HPDE6-E6E7 (cell line): ENCODE data around the gene POC5.

Experiments used
- DNase-seq: peaks from one replicate; pipeline ENCODE4 v3.0.0; 2011; ENCODE audit warnings: missing footprints; ENCODE audit errors: extremely low spot score

POC5 gene

DNA sequence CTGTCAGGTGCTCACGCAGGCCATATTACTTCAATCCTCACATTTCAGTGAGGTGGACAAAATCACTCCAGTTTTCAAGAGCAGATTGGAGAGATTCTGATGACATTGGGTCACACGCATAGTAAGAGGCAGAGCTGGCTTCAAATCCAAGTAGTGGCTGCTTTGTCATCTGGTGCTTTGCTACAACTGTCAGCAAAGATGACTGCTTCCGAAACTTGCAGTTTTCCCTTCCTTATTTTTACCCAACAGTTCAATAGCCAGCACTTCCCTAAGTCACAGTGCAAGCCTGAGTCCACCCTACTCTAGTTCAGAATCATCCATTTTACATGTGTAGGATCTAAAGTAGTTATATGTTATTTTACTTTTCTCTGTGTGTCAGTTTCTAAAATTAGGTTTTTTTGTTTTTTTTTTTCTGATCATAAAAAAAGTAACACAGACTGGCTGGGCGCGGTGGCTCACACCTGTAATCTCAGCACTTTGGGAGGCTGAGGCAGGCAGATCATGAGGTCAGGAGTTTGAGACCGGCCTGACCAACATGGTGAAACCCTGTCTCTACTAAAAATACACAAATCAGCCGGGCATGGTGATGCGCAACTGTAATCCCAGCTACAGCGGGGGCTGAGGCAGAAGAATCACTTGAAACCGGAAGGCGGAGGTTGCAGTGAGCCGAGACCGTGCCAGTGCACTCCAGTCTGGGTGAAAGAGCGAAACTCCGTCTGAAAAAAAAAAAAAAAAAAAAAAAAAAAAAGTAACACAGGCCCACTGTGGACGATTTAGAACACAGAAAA, 56.4 kb downstream of the POC5 start:
- DNase-seq = no peak

DNA sequence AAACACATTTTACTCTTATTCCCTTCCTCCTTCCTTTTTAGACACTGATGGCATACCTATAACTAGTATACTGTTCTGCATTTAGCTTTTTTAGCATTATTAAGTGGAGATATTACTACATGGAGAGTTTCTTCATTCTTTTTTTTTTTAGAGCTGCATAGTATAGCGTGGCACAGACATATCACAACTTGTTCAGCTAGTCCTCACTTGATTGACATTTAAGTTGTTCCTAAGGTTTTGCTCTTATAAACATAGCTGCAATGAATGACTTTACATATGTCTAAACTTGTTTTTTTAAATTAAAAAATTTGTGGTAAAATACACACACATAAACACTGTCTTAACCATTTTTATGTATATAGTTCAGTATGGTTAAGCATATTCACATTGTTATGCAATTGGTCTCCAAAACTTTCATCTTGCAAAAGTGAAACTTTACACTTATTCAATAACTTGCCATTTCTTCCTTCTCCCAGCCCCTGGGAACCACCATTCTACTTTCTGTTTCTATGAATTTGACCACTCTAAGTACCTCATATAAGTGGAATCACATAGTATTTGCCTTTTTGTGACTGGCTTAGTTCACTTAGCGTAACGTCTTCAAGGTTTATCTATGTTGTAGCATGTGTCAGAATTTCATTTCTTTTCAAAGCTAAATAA, 57.3 kb downstream of the POC5 start:
- no peak for DNase-seq

DNA sequence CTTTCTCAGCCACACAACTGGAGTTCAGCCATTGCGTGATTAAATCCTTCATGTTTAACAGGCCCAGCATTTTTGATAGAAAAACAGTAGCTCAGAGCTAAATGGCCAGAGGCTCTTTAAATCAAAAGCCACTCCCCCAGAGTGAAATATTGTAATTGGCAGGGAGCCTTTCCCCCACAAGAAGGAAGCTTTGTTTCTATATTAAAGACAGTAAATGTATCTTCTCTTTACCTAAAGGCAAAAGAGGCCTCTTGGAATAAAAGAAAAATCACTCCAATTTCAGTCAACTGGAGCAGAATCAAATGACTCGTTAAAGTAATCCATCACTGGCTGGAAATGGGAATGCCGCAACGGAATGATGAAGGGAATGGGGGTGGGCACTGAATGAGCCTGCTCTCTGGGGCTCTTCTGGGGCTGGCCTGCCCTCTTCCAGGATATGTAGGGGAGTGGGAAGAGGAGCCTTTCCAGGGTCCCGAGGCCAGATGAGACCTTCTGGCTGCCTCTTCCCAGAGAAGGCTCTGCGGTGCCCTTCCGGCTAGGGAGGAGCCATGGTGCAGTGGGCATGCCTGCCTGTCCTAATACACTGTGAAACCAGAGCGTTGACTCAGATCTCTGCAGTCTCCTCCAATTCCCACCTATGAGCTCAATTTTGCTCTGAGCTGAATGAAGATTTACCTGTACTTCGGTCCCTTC, 60.8 kb downstream of the POC5 start:
- peak; percentile 53 for DNase-seq

- DNase-seq = no peak
Measured at GRCh38 chr5:75654693-75655295, 62.4 kb downstream of the POC5 start.

- DNase-seq = no peak
Measured at GRCh38 chr5:75653521-75653920, 63.7 kb downstream of the POC5 start.

- DNase-seq = no peak
Measured at GRCh38 chr5:75651575-75652238, 65.5 kb downstream of the POC5 start.

DNA sequence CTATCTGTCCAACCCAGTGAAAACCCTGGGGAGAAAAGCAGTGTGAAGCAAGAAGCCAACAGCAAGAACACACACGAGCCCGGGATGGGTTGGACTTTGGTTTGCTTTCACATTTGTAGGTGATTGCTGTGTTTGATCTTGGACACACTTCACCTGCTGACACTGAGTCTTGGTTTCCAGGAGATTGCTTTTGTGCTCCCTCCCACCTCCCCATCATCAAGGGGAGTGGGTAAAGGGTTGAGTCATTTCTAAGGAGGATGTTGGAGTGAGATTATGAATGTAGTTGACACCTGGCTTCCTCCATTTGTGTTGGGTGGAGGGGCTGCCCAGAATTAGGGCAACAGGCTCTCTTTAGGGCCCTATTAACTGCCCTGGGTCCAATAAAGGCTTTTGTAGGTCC, 68.5 kb downstream of the POC5 start:
- no peak for DNase-seq

GRCh38 chr5:75640826-75641225, 76.4 kb downstream of the POC5 start:
- no peak for DNase-seq

DNA sequence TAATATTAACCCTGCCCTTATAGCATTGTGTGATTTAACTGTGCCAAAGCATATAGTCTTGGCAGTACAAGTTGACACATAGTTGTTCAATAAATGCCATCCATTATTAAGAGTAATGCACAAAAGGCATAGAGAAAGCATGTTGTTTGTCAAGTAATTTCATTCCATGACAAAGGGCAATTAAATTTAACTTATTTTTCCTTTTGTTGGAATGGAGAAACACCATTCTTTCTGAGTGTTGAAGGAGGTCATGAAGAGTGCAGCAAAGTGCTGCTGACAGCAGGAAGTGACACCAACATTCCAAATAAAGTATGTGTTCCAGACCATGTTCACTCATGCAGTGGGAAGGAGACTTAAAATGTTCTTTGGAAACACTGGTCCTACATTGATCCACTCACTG, 76.8 kb downstream of the POC5 start:
- peak; percentile 37 for DNase-seq

- no peak for DNase-seq
Measured at GRCh38 chr5:75639535-75640311, 77.5 kb downstream of the POC5 start.

GRCh38 chr5:75637949-75638348, 79.3 kb downstream of the POC5 start:
- no peak for DNase-seq

DNA sequence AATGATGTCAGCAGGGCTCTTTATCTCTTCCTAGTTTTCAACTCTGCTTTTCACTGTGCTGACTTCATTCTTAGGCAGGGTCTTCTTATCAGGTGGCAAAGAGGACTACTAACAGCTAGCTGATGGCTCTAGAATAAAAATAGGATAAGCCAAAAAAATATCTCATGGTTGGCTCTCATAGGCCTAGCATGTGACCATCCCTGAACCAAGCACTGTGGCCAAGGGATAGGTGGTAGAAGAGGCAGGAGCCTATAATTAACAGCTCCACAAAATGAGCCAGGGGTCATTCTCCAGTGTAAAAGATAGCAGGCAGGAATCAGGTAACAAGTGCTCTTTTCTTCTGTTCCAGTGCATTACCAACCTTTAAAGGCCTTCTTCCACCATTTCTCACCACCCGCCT, 84.9 kb downstream of the POC5 start:
- no peak for DNase-seq

- DNase-seq = no peak
Measured at GRCh38 chr5:75630875-75631274, 86.4 kb downstream of the POC5 start.

DNA sequence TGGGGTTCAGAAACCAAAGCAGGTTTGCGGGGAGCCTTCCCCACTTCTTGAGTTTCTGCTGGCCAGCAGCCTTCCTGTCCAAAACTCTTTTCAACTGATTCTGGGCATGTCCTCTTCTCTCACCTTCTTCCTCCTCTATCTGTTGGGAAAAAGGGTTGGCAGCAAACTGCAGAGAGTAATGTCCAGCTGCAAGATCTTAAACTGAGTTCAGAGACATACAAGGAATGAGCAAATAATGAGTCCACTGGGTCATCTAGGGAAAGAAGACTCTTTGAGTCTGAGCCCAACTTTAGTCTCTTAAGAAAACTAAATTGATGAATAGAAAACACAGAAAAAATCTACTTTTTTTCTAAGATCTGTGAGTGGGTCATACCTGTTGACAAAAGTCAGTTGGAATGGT, 89.4 kb downstream of the POC5 start:
- DNase-seq = no peak

DNA sequence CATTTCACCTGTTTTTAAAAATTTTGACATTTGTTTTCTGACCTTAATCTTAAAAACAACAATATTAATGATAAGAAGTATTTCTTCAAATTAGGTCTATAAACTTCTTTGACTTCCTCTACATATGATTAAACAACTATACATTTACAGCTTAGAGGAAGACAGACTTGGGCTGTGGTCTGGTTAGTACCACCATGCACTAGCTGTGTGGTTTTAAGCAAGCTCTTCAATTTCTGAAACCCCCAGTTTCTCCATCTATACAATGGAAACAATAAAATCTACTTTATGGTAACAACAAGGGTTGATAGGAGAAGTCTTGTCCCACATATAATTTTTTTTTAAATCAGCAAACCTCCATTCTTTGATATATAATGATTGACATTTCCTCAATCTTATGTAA, 90.3 kb downstream of the POC5 start:
- no peak for DNase-seq
